HepG2 (cell line): ENCODE measurements around the gene GRID1. TPM values are rescaled to one million over a fixed set of nuclear protein-coding genes. Genes with fewer than 3 reads are reported as not detected.

Source experiments
- HMGXB3 ChIP-seq: sonication (generic); formaldehyde crosslinking; IDR thresholded peaks from 2 replicates; pipeline ENCODE4 v1.4.0; 2020; ENCODE audit warnings: missing genetic modification reagents, borderline replicate concordance
- KLF16 ChIP-seq, 2 experiments: sonication (generic) in 1 of 2; formaldehyde crosslinking in 1 of 2; IDR thresholded peaks; 2 replicates each; pipeline versions ENCODE4 v1.6.1 to v1.8.0; 2016 to 2023; ENCODE audit warnings: missing genetic modification reagents in 2 of 2, missing compliant biosample characterization in 1 of 2
- PAWR ChIP-seq: sonication (generic); formaldehyde crosslinking; IDR thresholded peaks from 2 replicates; pipeline ENCODE4 v1.4.0; 2020; ENCODE audit warnings: missing genetic modification reagents, mild to moderate bottlenecking, borderline replicate concordance
- RARA ChIP-seq: IDR thresholded peaks from 2 replicates; pipeline ENCODE4 v1.6.1; 2016; ENCODE audit warnings: missing genetic modification reagents, missing compliant biosample characterization
- SP5 ChIP-seq: IDR thresholded peaks from 2 replicates; pipeline ENCODE4 v1.6.1; 2016; ENCODE audit warnings: low read depth, borderline replicate concordance
- TAF1 ChIP-seq: sonication (generic); formaldehyde crosslinking; IDR thresholded peaks from 2 replicates; pipeline ENCODE4 v1.4.0; 2020; ENCODE audit warnings: missing genetic modification reagents
- ZNF460 ChIP-seq: sonication (generic); formaldehyde crosslinking; IDR thresholded peaks from 2 replicates; pipeline ENCODE4 v1.5.1; 2020; ENCODE audit warnings: missing genetic modification reagents, mild to moderate bottlenecking, borderline replicate concordance
- ZNF510 ChIP-seq: sonication (generic); formaldehyde crosslinking; IDR thresholded peaks from 2 replicates; pipeline ENCODE4 v1.4.0; 2020; ENCODE audit warnings: low read depth, mild to moderate bottlenecking, missing genetic modification reagents
- ZNF574 ChIP-seq: sonication (generic); formaldehyde crosslinking; IDR thresholded peaks from 2 replicates; pipeline ENCODE4 v1.4.0; 2020; ENCODE audit warnings: missing genetic modification reagents
- ZNF609 ChIP-seq: sonication (generic); formaldehyde crosslinking; IDR thresholded peaks from 2 replicates; pipeline ENCODE4 v1.4.0; 2020; ENCODE audit warnings: mild to moderate bottlenecking, missing genetic modification reagents, borderline replicate concordance
- ZNF724P ChIP-seq: sonication (generic); formaldehyde crosslinking; IDR thresholded peaks from 2 replicates; pipeline ENCODE4 v1.8.0; 2022; ENCODE audit warnings: missing genetic modification reagents, borderline replicate concordance
- ZNF75D ChIP-seq: sonication (generic); formaldehyde crosslinking; IDR thresholded peaks from 2 replicates; pipeline ENCODE4 v1.8.1; 2023; ENCODE audit warnings: missing genetic modification reagents, mild to moderate bottlenecking, borderline replicate concordance
- ZNF816 ChIP-seq: sonication (generic); formaldehyde crosslinking; IDR thresholded peaks from 2 replicates; pipeline ENCODE4 v1.8.0; 2022; ENCODE audit warnings: missing genetic modification reagents, mild to moderate bottlenecking, borderline replicate concordance
- polyA plus RNA-seq, 8 experiments: library from polyadenylated mRNA; depleted of rRNA in 3 of 8; stranded (reverse) in 7 of 8; unstranded in 1 of 8; fragments of >200 nt; fragmentation: Illumina TruSeq in 4 of 8; extraction: Trizol in 4 of 8; gene quantifications; 2 replicates each; pipeline versions ENCODE4 v1.2.1 to v1.2.3, GENCODE V29; 2011 to 2016; ENCODE audit warnings: low read depth in 4 of 8, missing spikeins in 1 of 8, mixed read lengths in 1 of 8; ENCODE audit not compliant: insufficient read depth in 1 of 8
- total RNA-seq, 5 experiments: library from RNA; depleted of rRNA; stranded (reverse); fragments of >200 nt; fragmentation: Illumina TruSeq; extraction: Trizol; gene quantifications; 2 replicates each; pipeline ENCODE4 v1.2.3, GENCODE V29; 2016; ENCODE audit warnings: low read depth in 1 of 5

GRID1 gene
- total and polyA plus RNA-seq, 2 of the 13 experiments (the other 11 are each of a cell fraction or from before 2014, with no cell fraction given): 0.05 TPM; not detected in 1

DNA sequence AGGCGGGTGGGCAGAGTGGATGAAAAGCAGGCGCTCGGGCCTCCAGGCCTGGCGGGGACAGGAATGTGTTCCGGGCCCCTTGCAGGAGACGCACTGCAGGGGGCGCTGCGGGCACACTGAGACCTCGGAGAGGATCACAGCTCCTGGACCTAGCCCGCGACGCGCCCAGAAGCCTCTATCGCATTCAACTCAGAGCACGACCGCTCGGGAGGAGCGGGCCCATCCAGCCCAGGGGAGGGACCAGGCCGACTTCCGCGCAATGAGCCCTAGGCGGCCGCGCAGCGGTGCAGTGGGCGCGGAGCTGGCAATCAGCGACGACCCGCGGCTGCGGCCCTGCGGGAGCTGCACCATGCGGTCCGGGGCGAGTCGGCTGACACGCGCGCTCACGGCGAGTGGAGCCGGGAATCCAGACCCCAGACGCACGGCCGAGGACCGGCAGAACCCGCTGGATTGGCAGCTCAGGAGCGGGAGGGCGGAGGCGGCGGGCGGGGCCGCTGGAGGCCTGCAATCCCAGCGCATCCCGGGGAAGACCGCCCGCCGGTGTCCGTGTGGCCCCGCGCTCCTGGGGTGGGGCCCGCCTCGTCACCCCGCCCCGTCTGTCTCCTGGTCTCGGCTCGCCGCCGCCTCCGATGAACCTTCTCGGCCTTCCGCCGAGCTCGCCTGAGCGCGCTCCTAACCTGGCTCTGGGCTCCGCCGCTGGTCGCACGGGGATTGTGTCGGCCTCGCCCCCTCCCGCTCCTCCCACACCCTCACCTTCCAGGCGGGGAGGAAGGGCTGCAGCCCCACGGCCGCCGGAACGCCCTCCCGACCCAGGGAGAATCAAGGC is 33.5 kb upstream of the GRID1 start (continued):
- TF ChIP-seq ZNF609 (CRISPR knock-in tag): peak; percentile 57
- TF ChIP-seq ZNF724P (CRISPR knock-in tag): peak; percentile 87
- TF ChIP-seq ZNF574: peak; percentile 70
- TF ChIP-seq ZNF75D (CRISPR knock-in tag): no peak
- TF ChIP-seq PAWR (CRISPR knock-in tag): 0 out of 2 replicates have a peak, but pooled peaks have one; percentile 60
- peak; percentile 85; the same call in 1 of the 2 replicates for TF ChIP-seq HMGXB3 (CRISPR knock-in tag)
- TF ChIP-seq ZNF816 (CRISPR knock-in tag): peak; percentile 17; the same call in 1 of the 2 replicates
- peak; percentile 67 for TF ChIP-seq TAF1 (CRISPR knock-in tag)
- peak; percentile 76; the same call in 1 of the 2 replicates for TF ChIP-seq ZNF510 (CRISPR knock-in tag)
- TF ChIP-seq SP5: peak; percentile 82; the same call in 1 of the 2 replicates
- 0 out of 2 replicates have a peak, but pooled peaks have one; percentile 58 for TF ChIP-seq ZNF460
- peak; percentile 62 for TF ChIP-seq RARA (CRISPR knock-in tag)
- peak in 1 of 2 experiments; percentile 87; a peak in 2 of 4 replicates for TF ChIP-seq KLF16 (CRISPR knock-in tag; IDR thresholded peaks at IDR 0.05)
